Prostate gland (tissue), 2 donors: ENCODE measurements around the gene YIPF7.

ENCODE experiments used
- POLR2A ChIP-seq: fragments of 450-650 bp; IDR thresholded peaks from one replicate; pipeline ENCODE4 v1.6.1; 2016; ENCODE audit warnings: antibody characterized with exemption, mild to moderate bottlenecking
- POLR2AphosphoS5 ChIP-seq: sonication (generic); formaldehyde crosslinking; IDR thresholded peaks from one replicate; pipeline ENCODE4 v1.6.1; 2017; ENCODE audit warnings: antibody characterized with exemption
- TF ChIP-seq, protein P1 (sequence below), 4 experiments: fragments of 200-600 bp in 2 of 4; fragments of 450-650 bp in 2 of 4; sonication (generic) in 2 of 4; IDR thresholded peaks; 1 replicate in 3 of 4; 2 replicates in 1 of 4; pipeline ENCODE4 v1.5.1; 2016 to 2019; ENCODE audit warnings: antibody characterized with exemption in 4 of 4, mild to moderate bottlenecking in 2 of 4, moderate library complexity in 2 of 4

DNA sequence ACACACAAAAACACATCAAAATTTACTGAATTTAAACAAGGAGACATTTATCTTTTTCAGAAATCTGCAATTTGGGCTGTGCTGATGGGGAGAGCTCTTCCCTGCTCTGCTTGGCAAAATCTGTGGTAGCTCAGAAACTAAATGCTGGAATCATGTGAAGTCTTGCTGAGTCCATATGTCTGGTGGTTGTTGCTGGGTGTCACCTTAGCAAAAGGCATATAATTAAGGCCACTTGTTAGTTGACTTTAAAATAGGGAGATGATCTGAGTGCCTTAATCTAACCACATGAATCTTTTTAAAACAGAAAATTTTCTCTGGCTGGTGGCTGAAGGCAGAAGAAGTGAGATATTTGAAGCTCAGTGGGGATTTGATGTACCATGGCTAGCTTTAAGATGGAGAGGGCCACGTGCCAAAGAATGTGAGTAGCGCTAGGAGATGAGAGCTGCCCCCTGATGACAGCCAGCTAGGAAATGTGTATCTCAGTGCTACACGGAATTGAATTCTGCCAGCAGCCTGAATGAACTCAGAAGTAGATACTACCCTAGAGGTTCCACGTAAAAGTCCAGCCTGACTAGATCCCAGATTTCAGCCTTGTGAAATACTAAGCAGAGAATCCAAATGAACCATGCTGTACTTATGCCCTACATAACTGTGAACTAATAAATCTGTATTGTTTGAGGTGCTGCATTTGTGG, 19.2 kb upstream of the YIPF7 start:
- no peak for TF ChIP-seq POLR2AphosphoS5
- TF ChIP-seq, protein P1, sequence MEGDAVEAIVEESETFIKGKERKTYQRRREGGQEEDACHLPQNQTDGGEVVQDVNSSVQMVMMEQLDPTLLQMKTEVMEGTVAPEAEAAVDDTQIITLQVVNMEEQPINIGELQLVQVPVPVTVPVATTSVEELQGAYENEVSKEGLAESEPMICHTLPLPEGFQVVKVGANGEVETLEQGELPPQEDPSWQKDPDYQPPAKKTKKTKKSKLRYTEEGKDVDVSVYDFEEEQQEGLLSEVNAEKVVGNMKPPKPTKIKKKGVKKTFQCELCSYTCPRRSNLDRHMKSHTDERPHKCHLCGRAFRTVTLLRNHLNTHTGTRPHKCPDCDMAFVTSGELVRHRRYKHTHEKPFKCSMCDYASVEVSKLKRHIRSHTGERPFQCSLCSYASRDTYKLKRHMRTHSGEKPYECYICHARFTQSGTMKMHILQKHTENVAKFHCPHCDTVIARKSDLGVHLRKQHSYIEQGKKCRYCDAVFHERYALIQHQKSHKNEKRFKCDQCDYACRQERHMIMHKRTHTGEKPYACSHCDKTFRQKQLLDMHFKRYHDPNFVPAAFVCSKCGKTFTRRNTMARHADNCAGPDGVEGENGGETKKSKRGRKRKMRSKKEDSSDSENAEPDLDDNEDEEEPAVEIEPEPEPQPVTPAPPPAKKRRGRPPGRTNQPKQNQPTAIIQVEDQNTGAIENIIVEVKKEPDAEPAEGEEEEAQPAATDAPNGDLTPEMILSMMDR (IDR thresholded peaks at IDR 0.05): no peak
- TF ChIP-seq POLR2A: no peak
